MCF 10A (cell line): ENCODE results near the gene PKNOX2. TPM values are rescaled to one million over a fixed set of nuclear protein-coding genes. Genes with fewer than 3 reads are reported as not detected.

Source experiments
- BruUV-seq: library from RNA; stranded (reverse); fragments of 400-500 nt; replicated peaks from 2 replicates; lab custom pipeline; 2021; lab: Mats Ljungman, UMichigan
- CTCF ChIA-PET: fragments of 300-600 bp; sonication (Branson Sonifier 250); formaldehyde crosslinking; extraction: SDS; loops from one replicate; lab custom pipeline; 2021; ENCODE audit warnings: antibody characterized with exemption, inconsistent platforms; lab: Yijun Ruan, JAX
- POLR2A ChIA-PET: fragments of 300-600, 350-650 bp; sonication (Branson Sonifier 250); formaldehyde crosslinking; extraction: SDS; loops from one replicate; lab custom pipeline; 2020; ENCODE audit warnings: antibody characterized with exemption, inconsistent platforms; lab: Yijun Ruan, JAX
- DNase-seq: peaks from one replicate; pipeline ENCODE4 v3.0.0-alpha.2; 2018; ENCODE audit not compliant: unreplicated experiment
- H3K27ac Mint-ChIP-seq: one replicate; pipeline ENCODE4 v1.8.0; 2022; ENCODE audit warnings: mild to moderate bottlenecking, low read depth, mixed read lengths; ENCODE audit not compliant: unreplicated experiment
- H3K27me3 Mint-ChIP-seq: one replicate; pipeline ENCODE4 v1.8.0; 2022; ENCODE audit warnings: mixed read lengths; ENCODE audit not compliant: insufficient read depth, unreplicated experiment
- H3K36me3 Mint-ChIP-seq: one replicate; pipeline ENCODE4 v1.8.0; 2022; ENCODE audit warnings: mild to moderate bottlenecking, moderate library complexity, mixed read lengths; ENCODE audit not compliant: insufficient read depth, unreplicated experiment
- H3K4me1 Mint-ChIP-seq: one replicate; pipeline ENCODE4 v1.8.0; 2022; ENCODE audit warnings: mixed read lengths; ENCODE audit not compliant: insufficient read depth, unreplicated experiment
- H3K4me3 Mint-ChIP-seq: one replicate; pipeline ENCODE4 v1.8.0; 2022; ENCODE audit warnings: mild to moderate bottlenecking, moderate library complexity, mixed read lengths; ENCODE audit not compliant: unreplicated experiment
- H3K9me3 Mint-ChIP-seq: one replicate; pipeline ENCODE4 v1.8.0; 2022; ENCODE audit warnings: mixed read lengths; ENCODE audit not compliant: unreplicated experiment
- intact Hi-C: fragments of 100-400 bp; cut with micrococcal nuclease; formaldehyde crosslinking; loops from 2 replicates; pipeline ENCODE4 v1.14.1; 2022
- total RNA-seq: library from RNA; stranded (reverse); gene quantifications from 2 replicates; pipeline ENCODE4 v1.2.3, GENCODE V29; 2022
- TF ChIP-seq, protein P1 (sequence below): fragments of 200-600 bp; IDR thresholded peaks from one replicate; pipeline ENCODE4 v1.8.0; 2022; ENCODE audit warnings: antibody characterized with exemption, mild to moderate bottlenecking; ENCODE audit not compliant: unreplicated experiment

PKNOX2 gene
- total RNA-seq, 1 experiment from 2014 or later, result not detected

DNA sequence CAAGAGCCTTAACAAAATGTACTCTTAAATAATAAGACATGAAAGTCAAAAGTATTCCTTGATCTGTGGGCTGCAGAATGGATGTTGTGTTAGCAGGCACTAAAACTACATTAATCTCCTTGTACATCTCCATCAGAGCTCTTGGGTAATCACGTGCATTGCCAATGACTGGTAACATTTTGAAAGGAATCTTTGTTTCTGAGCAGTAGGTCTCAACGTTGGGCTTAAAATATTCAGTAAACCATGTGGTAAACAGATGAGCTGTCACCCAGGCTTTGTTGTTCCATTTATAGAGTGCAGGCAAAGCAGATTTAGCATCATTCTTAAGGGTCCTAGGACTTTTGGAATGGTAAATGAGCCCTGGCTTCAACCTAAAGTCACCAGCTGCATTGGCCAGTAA is 152.9 kb downstream of the PKNOX2 start:
- ChIA-PET POLR2A (no interaction called here), CTCF (interaction anchor here (0.7 to 1.0 kb wide), 2 partner anchors 31 to 49 kb away, joined by 3 read pairs; no protein-coding TSS in a partner anchor)
- intact Hi-C loops, result no loop called here
- H3K9me3 Mint-ChIP-seq, result peaks cover 7% of the 10 kb centered on the region
- no peak for DNase-seq
- no peaks in the 10 kb centered on the region for H3K36me3 Mint-ChIP-seq
- no peaks in the 10 kb centered on the region for H3K4me1 Mint-ChIP-seq
- TF ChIP-seq, protein P1, sequence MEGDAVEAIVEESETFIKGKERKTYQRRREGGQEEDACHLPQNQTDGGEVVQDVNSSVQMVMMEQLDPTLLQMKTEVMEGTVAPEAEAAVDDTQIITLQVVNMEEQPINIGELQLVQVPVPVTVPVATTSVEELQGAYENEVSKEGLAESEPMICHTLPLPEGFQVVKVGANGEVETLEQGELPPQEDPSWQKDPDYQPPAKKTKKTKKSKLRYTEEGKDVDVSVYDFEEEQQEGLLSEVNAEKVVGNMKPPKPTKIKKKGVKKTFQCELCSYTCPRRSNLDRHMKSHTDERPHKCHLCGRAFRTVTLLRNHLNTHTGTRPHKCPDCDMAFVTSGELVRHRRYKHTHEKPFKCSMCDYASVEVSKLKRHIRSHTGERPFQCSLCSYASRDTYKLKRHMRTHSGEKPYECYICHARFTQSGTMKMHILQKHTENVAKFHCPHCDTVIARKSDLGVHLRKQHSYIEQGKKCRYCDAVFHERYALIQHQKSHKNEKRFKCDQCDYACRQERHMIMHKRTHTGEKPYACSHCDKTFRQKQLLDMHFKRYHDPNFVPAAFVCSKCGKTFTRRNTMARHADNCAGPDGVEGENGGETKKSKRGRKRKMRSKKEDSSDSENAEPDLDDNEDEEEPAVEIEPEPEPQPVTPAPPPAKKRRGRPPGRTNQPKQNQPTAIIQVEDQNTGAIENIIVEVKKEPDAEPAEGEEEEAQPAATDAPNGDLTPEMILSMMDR, result no peak
- H3K27ac Mint-ChIP-seq, result no peak overlapping the region
- no peak overlapping the region for H3K4me3 Mint-ChIP-seq
- BruUV-seq, result no TSS peak
- H3K27me3 Mint-ChIP-seq, result no peaks in the 10 kb centered on the region

DNA sequence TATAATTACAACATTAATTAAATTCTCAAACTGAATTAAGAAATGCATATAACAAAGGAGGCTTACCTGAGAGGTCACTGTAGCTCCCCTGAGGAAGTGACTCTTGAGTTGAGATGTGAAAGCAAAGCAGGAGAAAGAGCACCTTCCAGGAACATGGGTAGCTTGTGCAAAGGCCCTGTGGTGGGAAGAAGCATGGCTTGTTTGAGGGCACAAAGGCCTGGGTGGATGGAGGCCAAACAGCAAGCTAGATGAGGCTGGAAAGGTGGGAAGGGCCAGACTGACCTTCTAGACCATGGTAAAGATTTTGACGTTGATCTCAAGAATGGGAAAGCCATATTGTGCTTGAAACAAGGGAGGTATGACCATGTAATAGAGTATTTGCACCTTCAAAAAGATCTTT is 155.1 kb downstream of the PKNOX2 start:
- H3K9me3 Mint-ChIP-seq, result peaks cover 7% of the 10 kb centered on the region
- intact Hi-C loops, result no loop called here
- ChIA-PET CTCF (interaction anchor here (0.7 to 2.2 kb wide), 5 partner anchors 9 to 180 kb away, joined by 3 to 11 read pairs (median 3); no protein-coding TSS in a partner anchor), POLR2A (interaction anchor here (1.6 kb wide), 1 partner anchor 10 kb away, joined by 3 read pairs; no protein-coding TSS in a partner anchor)
- no peak overlapping the region for H3K4me3 Mint-ChIP-seq
- no peaks in the 10 kb centered on the region for H3K4me1 Mint-ChIP-seq
- BruUV-seq, result no TSS peak
- peaks cover 11% of the 10 kb centered on the region for H3K27me3 Mint-ChIP-seq
- H3K27ac Mint-ChIP-seq, result no peak overlapping the region
- no peak for DNase-seq
- TF ChIP-seq, protein P1, result no peak
- H3K36me3 Mint-ChIP-seq, result no peaks in the 10 kb centered on the region

DNA sequence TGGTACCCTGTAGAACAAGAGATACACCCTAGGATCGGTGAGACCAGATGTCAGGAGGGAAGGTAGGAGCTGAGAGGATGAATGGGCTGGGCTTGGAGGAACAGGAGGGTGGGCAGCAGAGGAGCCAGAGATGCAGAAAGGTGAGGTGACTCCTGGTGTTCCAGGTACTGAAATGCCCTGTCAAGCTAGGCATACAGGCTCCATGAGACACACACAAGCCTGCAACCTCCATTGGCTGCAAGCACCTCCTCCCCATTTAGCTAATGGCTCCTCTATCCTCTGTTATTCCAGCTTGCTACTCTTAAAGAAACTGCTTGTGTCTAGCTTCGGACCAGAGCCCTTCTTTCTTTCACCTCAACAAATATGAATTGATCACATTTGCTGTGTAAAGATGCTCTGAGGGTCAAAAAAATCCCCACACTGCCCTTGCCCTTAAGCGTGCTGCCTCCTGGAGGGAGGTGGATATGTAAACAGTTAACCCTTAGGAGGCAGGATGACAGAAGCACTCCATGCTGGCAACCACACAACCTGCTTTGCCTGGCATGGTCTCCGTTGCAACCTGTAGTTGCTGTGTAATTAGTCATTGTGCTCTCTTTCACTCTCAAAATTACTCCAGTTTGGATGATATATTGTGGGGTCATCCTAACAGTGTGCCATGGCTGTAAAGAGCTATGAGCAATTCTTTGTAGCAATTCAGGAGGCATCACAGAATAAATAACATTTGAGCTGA is 156.0 kb downstream of the PKNOX2 start:
- H3K4me3 Mint-ChIP-seq, result no peak overlapping the region
- no peaks in the 10 kb centered on the region for H3K36me3 Mint-ChIP-seq
- H3K27me3 Mint-ChIP-seq, result peaks cover 20% of the 10 kb centered on the region
- TF ChIP-seq, protein P1, result no peak
- POLR2A ChIA-PET, result interaction anchor here (1.6 kb wide), 1 partner anchor 10 kb away, joined by 3 read pairs; no protein-coding TSS in a partner anchor
- H3K27ac Mint-ChIP-seq, result no peak overlapping the region
- H3K4me1 Mint-ChIP-seq, result no peaks in the 10 kb centered on the region
- CTCF ChIA-PET, result interaction anchor here (0.8 to 2.2 kb wide), 5 partner anchors 9 to 180 kb away, joined by 3 to 11 read pairs (median 4); no protein-coding TSS in a partner anchor
- no peak for DNase-seq
- H3K9me3 Mint-ChIP-seq, result peaks cover 7% of the 10 kb centered on the region
- no TSS peak for BruUV-seq
- intact Hi-C loops, result no loop called here

DNA sequence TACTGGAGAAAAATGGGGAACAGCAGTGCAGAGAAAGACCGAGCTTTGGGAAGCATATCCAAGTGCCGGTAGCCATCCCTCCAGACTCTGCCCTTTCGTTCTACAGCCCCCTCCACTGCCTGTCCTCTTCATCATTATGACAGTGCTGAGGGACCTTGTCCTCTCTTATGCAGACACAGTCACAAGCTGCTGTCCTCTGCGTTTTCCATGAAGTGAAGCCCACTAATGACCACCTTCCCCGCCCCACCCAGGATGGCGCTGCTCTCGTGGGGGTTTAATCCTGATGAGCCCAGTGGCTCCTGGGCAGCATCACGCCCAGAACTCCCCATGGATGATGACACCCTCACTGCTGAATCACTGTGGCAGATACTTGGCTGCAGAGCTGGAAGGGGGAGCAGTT is 157.7 kb downstream of the PKNOX2 start:
- H3K27me3 Mint-ChIP-seq, result peaks cover 30% of the 10 kb centered on the region
- no peaks in the 10 kb centered on the region for H3K4me1 Mint-ChIP-seq
- DNase-seq, result no peak
- no TSS peak for BruUV-seq
- no peaks in the 10 kb centered on the region for H3K36me3 Mint-ChIP-seq
- POLR2A ChIA-PET, result no interaction called here
- peaks cover 2% of the 10 kb centered on the region for H3K9me3 Mint-ChIP-seq
- H3K4me3 Mint-ChIP-seq, result no peak overlapping the region
- intact Hi-C loops, result no loop called here
- CTCF ChIA-PET, result interaction anchor here (0.7 to 1.4 kb wide), 3 partner anchors 12 to 83 kb away, joined by 3 to 4 read pairs (median 3); no protein-coding TSS in a partner anchor
- TF ChIP-seq, protein P1, result no peak
- H3K27ac Mint-ChIP-seq, result no peak overlapping the region
